ENCODE measurements around the gene CALHM2. TPM values are rescaled to one million over a fixed set of nuclear protein-coding genes. Genes with fewer than 3 reads are reported as not detected.

CALHM2 gene
- total RNA-seq, 1 donor from 2014 or later, result 3.5 TPM

- H3K36me3 Mint-ChIP-seq, result peaks cover 14% of the 10 kb centered on the region
These were observed 54.9 kb downstream of the CALHM2 start for GRCh38 chr10:103397191-103397825.

GRCh38 chr10:103396789-103397087, 55.4 kb downstream of the CALHM2 start:
- Mint-ChIP-seq H3K4me1 (ENCODE audit: unreplicated experiment) (peaks cover 29% of the 10 kb centered on the region), H3K36me3 (peaks cover 14% of the 10 kb centered on the region), H3K27me3 (no peaks in the 10 kb centered on the region), H3K4me3 (peak overlapping the region; percentile 95), H3K9me3 (peaks cover 3% of the 10 kb centered on the region), H3K27ac (peak overlapping the region; percentile 88)
- TF ChIP-seq CTCF (conservative IDR thresholded peaks at IDR 0.05), result no peak
- no peak for DNase-seq (ENCODE audit: extremely low spot score, unreplicated experiment)

More at GRCh38 chr10:103397191-103397825, 54.9 kb downstream of the CALHM2 start:
- Mint-ChIP-seq H3K9me3 (peaks cover 3% of the 10 kb centered on the region), H3K4me1 (ENCODE audit: unreplicated experiment) (peaks cover 29% of the 10 kb centered on the region), H3K4me3 (peak overlapping the region; percentile 95), H3K27ac (peak overlapping the region; percentile 88), H3K27me3 (no peaks in the 10 kb centered on the region)
- DNase-seq (ENCODE audit: extremely low spot score, unreplicated experiment), result no peak
- TF ChIP-seq CTCF (conservative IDR thresholded peaks at IDR 0.05), result no peak

Other genes starting within 250 kb of the CALHM2 start
- gene RPEL1, start 206.5 kb downstream of the CALHM2 start, total RNA-seq (ENCODE audit: low replicate concordance), result not detected in 2 replicates
- gene INA, start 175.2 kb downstream of the CALHM2 start, total RNA-seq (ENCODE audit: low replicate concordance), result 9.4 and 38.0 TPM in 2 replicates
- gene PCGF6, start 101.2 kb downstream of the CALHM2 start, total RNA-seq (ENCODE audit: low replicate concordance), result 9.0 and 14.5 TPM in 2 replicates
- gene TAF5, start 84.4 kb downstream of the CALHM2 start, total RNA-seq (ENCODE audit: low replicate concordance), result 6.2 and 10.0 TPM in 2 replicates
- gene ATP5MK, start 55.9 kb downstream of the CALHM2 start, total RNA-seq (ENCODE audit: low replicate concordance), result 300 and 424 TPM in 2 replicates
- 46.3 and 53.2 TPM in 2 replicates for gene PDCD11, start 55.7 kb downstream of the CALHM2 start, total RNA-seq (ENCODE audit: low replicate concordance)
- 0.17 TPM in 1 of 2 replicates, not detected in the other for gene CALHM1, start 6.5 kb upstream of the CALHM2 start, total RNA-seq (ENCODE audit: low replicate concordance)
- gene CALHM3, start 26.9 kb upstream of the CALHM2 start, total RNA-seq (ENCODE audit: low replicate concordance), result 3.3 and 20.3 TPM in 2 replicates
- 38.3 and 102 TPM in 2 replicates for gene NEURL1, start 41.3 kb upstream of the CALHM2 start, total RNA-seq (ENCODE audit: low replicate concordance)

All from type B pancreatic cell (in vitro differentiated cells).